Keratinocyte (primary cell): Measurements from ENCODE around the gene SGMS2. TPM values are rescaled to one million over a fixed set of nuclear protein-coding genes. Genes with fewer than 3 reads are reported as not detected.

Experiments used
- DNase-seq: peaks from one replicate; pipeline ENCODE4 v3.0.0-alpha.2; 2011; ENCODE audit warnings: low read depth, missing footprints, low spot score
- FAIRE-seq: peaks from 2 replicates; lab custom pipeline; 2011; peaks lifted over from hg19 to GRCh38; lab: Jason Lieb, UNC
- H2AFZ ChIP-seq: 2 replicates; pipeline ENCODE4 v1.6.0; 2012; ENCODE audit warnings: low read length, control low read depth, inconsistent platforms; ENCODE audit not compliant: control insufficient read depth
- H3K27ac ChIP-seq: 2 replicates; pipeline ENCODE4 v1.5.1; 2011; ENCODE audit warnings: low read length; ENCODE audit not compliant: control insufficient read depth, insufficient read depth
- H3K27me3 ChIP-seq: 3 replicates; pipeline ENCODE4 v1.6.0; 2011; ENCODE audit warnings: low read length; ENCODE audit not compliant: control insufficient read depth, insufficient read depth; ENCODE audit errors: extremely low read depth
- H3K36me3 ChIP-seq, 2 experiments: 2 replicates in 1 of 2; 3 replicates in 1 of 2; pipeline ENCODE4 v1.5.1; 2011; ENCODE audit warnings: low read length in 2 of 2, mild to moderate bottlenecking in 1 of 2; ENCODE audit not compliant: control insufficient read depth in 2 of 2, insufficient read depth in 2 of 2; ENCODE audit errors: extremely low read depth in 1 of 2
- H3K4me1 ChIP-seq: 3 replicates; pipeline ENCODE4 v1.5.1; 2011; ENCODE audit warnings: low read length; ENCODE audit not compliant: control insufficient read depth, insufficient read depth; ENCODE audit errors: extremely low read depth
- H3K4me2 ChIP-seq: 3 replicates; pipeline ENCODE4 v1.6.0; 2011; ENCODE audit warnings: low read depth, low read length; ENCODE audit not compliant: control insufficient read depth, insufficient read depth; ENCODE audit errors: extremely low read depth
- H3K4me3 ChIP-seq, 3 experiments: fragments of 200-600 bp in 1 of 3; sonication (generic) in 1 of 3; 2 replicates in 2 of 3; 3 replicates in 1 of 3; pipeline ENCODE4 v1.5.1; 2011 to 2016; ENCODE audit warnings: low read length in 3 of 3, mild to moderate bottlenecking in 3 of 3, control low read depth in 2 of 3, inconsistent platforms in 1 of 3, low read depth in 1 of 3, mixed read lengths in 1 of 3, mixed run types in 1 of 3, moderate library complexity in 1 of 3; ENCODE audit not compliant: control insufficient read depth in 2 of 3, insufficient read depth in 2 of 3; ENCODE audit errors: extremely low read depth in 1 of 3
- H3K79me2 ChIP-seq: 2 replicates; pipeline ENCODE4 v1.6.0; 2012; ENCODE audit warnings: low read length; ENCODE audit not compliant: control insufficient read depth, insufficient read depth
- H3K9ac ChIP-seq: 3 replicates; pipeline ENCODE4 v1.6.0; 2011; ENCODE audit warnings: low read length; ENCODE audit not compliant: control insufficient read depth, insufficient read depth; ENCODE audit errors: extremely low read depth
- H3K9me1 ChIP-seq: 3 replicates; pipeline ENCODE4 v1.6.0; 2011; ENCODE audit warnings: low read length; ENCODE audit not compliant: control insufficient read depth, insufficient read depth; ENCODE audit errors: extremely low read depth
- H3K9me3 ChIP-seq: 2 replicates; pipeline ENCODE4 v1.5.1; 2012; ENCODE audit warnings: low read depth, low read length; ENCODE audit not compliant: control insufficient read depth
- H4K20me1 ChIP-seq: 3 replicates; pipeline ENCODE4 v1.6.0; 2011; ENCODE audit warnings: low read length; ENCODE audit not compliant: control insufficient read depth, insufficient read depth; ENCODE audit errors: extremely low read depth
- EZH2 ChIP-seq: IDR thresholded peaks from one replicate; pipeline ENCODE4 v1.6.1; 2012; ENCODE audit warnings: inconsistent platforms, mild to moderate bottlenecking, low read length, moderate library complexity
- dilution Hi-C: fragments of 300-500 bp; cut with MboI; formaldehyde crosslinking; loops from one replicate; pipeline ENCODE4 v1.7.0; 2020; ENCODE audit warnings: low sequenced_read_pairs; ENCODE audit not compliant: extremely low pct_ligation_motif_present
- polyA plus RNA-seq, 5 experiments: library from polyadenylated mRNA; depleted of rRNA in 3 of 5; stranded (reverse) in 3 of 5; stranded (forward) in 1 of 5; unstranded in 1 of 5; fragments of >200 nt; gene quantifications; 1 replicate in 1 of 5; 2 replicates in 3 of 5; 3 replicates in 1 of 5; pipeline versions ENCODE4 v1.2.1 to v1.2.3, GENCODE V29; 2011 to 2012; ENCODE audit warnings: missing spikeins in 2 of 5, low read depth in 1 of 5, low replicate concordance in 1 of 5
- TF ChIP-seq, protein P1 (sequence below), 3 experiments: IDR thresholded peaks in 1 of 3; conservative IDR thresholded peaks in 1 of 3; optimal IDR thresholded peaks in 1 of 3; 2 replicates in 2 of 3; 3 replicates in 1 of 3; pipeline versions ENCODE3 to v1.5.1; 2011; ENCODE audit warnings: low read length in 3 of 3, mild to moderate bottlenecking in 3 of 3, moderate library complexity in 2 of 3, control low read depth in 1 of 3, inconsistent platforms in 1 of 3; ENCODE audit not compliant: insufficient read depth in 2 of 3; ENCODE audit errors: extremely low read depth in 1 of 3

SGMS2 gene
- polyA plus RNA-seq, 1 donor (not counting 4 experiments of a cell fraction or from before 2014, with no cell fraction given): 38.5 TPM

DNA sequence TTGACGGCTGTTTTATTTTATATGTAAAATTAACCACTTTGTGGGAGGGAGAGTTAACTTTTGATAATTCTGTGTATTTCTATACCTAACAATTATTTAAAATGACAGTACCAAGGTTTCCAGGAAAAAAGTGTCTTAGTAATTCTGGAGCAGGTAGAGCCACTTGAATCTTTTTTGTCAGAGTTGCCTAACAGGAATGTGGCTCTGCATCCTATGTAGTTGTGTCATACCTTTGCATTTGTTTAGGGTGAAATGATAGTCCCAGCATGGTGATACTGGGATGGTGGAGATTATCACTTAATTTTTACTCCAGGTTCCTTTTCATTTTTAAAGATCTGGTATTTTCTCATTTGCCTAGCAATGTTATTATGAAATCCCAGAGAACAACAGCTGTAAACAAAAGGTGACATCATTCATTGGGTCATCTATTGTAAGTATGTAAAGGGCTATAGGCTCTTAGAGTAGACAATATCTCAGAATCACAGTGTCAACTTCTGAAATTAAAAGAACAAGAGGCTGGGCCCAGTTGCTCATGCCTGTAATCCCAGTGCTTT lies 9.6 kb downstream of the SGMS2 start:
- no peaks in the 10 kb centered on the region for H3K27me3 ChIP-seq
- no peak overlapping the region for H3K4me2 ChIP-seq
- H3K9ac ChIP-seq: no peak overlapping the region
- peaks cover 29% of the 10 kb centered on the region for H3K4me1 ChIP-seq
- H3K27ac ChIP-seq: no peak overlapping the region
- no peak for TF ChIP-seq EZH2
- TF ChIP-seq, protein P1, sequence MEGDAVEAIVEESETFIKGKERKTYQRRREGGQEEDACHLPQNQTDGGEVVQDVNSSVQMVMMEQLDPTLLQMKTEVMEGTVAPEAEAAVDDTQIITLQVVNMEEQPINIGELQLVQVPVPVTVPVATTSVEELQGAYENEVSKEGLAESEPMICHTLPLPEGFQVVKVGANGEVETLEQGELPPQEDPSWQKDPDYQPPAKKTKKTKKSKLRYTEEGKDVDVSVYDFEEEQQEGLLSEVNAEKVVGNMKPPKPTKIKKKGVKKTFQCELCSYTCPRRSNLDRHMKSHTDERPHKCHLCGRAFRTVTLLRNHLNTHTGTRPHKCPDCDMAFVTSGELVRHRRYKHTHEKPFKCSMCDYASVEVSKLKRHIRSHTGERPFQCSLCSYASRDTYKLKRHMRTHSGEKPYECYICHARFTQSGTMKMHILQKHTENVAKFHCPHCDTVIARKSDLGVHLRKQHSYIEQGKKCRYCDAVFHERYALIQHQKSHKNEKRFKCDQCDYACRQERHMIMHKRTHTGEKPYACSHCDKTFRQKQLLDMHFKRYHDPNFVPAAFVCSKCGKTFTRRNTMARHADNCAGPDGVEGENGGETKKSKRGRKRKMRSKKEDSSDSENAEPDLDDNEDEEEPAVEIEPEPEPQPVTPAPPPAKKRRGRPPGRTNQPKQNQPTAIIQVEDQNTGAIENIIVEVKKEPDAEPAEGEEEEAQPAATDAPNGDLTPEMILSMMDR (optimal IDR thresholded peaks at IDR 0.05 in 1 of 3, IDR thresholded peaks at IDR 0.05 in 1 of 3, conservative IDR thresholded peaks at IDR 0.05 in 1 of 3; ENCODE audit: extremely low read depth in 1 of 3, insufficient read depth in 2 of 3, low read length in 3 of 3): no peak
- no peak for DNase-seq
- no peak overlapping the region for H3K4me3 ChIP-seq
- FAIRE-seq: no peak
- H3K79me2 ChIP-seq: peaks cover 63% of the 10 kb centered on the region
- no peaks in the 10 kb centered on the region for H3K9me3 ChIP-seq
- H4K20me1 ChIP-seq: peaks cover 4% of the 10 kb centered on the region
- H2AFZ ChIP-seq: no peak overlapping the region
- no peaks in the 10 kb centered on the region for H3K36me3 ChIP-seq
- dilution Hi-C loops: no loop called here
- H3K9me1 ChIP-seq: no peaks in the 10 kb centered on the region

- H3K79me2 ChIP-seq: peaks cover 56% of the 10 kb centered on the region
- no peaks in the 10 kb centered on the region for H3K27me3 ChIP-seq
- no peaks in the 10 kb centered on the region for H3K9me1 ChIP-seq
- no peaks in the 10 kb centered on the region for H3K9me3 ChIP-seq
- DNase-seq (no peak), FAIRE-seq (no peak)
- peaks cover 29% of the 10 kb centered on the region for H3K4me1 ChIP-seq
- no peak overlapping the region for H2AFZ ChIP-seq
- H3K4me3 ChIP-seq: no peak overlapping the region
- dilution Hi-C loops: no loop called here
- no peak overlapping the region for H3K4me2 ChIP-seq
- no peak overlapping the region for H3K27ac ChIP-seq
- TF ChIP-seq EZH2: no peak
- TF ChIP-seq, protein P1 (optimal IDR thresholded peaks at IDR 0.05 in 1 of 3, IDR thresholded peaks at IDR 0.05 in 1 of 3, conservative IDR thresholded peaks at IDR 0.05 in 1 of 3; ENCODE audit: extremely low read depth in 1 of 3, insufficient read depth in 2 of 3, low read length in 3 of 3): no peak
- peaks cover 4% of the 10 kb centered on the region for H4K20me1 ChIP-seq
- H3K36me3 ChIP-seq: no peaks in the 10 kb centered on the region
- H3K9ac ChIP-seq: no peak overlapping the region
Observed at GRCh38 chr4:107835406-107835805, 10.7 kb downstream of the SGMS2 start.
